SK-N-MC (cell line): Measurements from ENCODE around the gene TP53AIP1.

Experiments used
- EZH2 ChIP-seq: fragments of 200-600 bp; sonication (generic); IDR thresholded peaks from one replicate; pipeline ENCODE4 v1.6.1; 2017; ENCODE audit warnings: antibody characterized with exemption
- POLR2AphosphoS5 ChIP-seq: IDR thresholded peaks from 2 replicates; pipeline ENCODE4 v1.6.1; 2012; ENCODE audit warnings: mild to moderate bottlenecking, low read depth, low read length, borderline replicate concordance

- no peak for TF ChIP-seq POLR2AphosphoS5
- no peak for TF ChIP-seq EZH2
These were observed 50.7 kb downstream of the TP53AIP1 start for GRCh38 chr11:128891913-128892398.
